Spinal cord (tissue), 10 donors: Measurements from ENCODE around the gene ATP2B2. TPM values are rescaled to one million over a fixed set of nuclear protein-coding genes. Genes with fewer than 3 reads are reported as not detected.
"Not testable (repeated sequence)": the region's sequence is repeated elsewhere in the genome, so short reads cannot be mapped to it uniquely, and the experiment has no call there.

ENCODE experiments used
- DNase-seq, 6 donors: peaks; one replicate each; pipeline versions ENCODE4 v3.0.0 to v3.0.0-alpha.2; 2013 to 2015; ENCODE audit warnings: low spot score in 6 of 6, low read depth in 4 of 6
- H3K27ac ChIP-seq: one replicate; pipeline ENCODE4 v1.5.1; 2013; ENCODE audit warnings: low read depth, low read length, control low read depth
- H3K27me3 ChIP-seq: one replicate; pipeline ENCODE4 v1.6.1; 2013; ENCODE audit warnings: low read length; ENCODE audit not compliant: control insufficient read depth, insufficient read depth
- H3K36me3 ChIP-seq: one replicate; pipeline ENCODE4 v1.6.1; 2013; ENCODE audit warnings: low read length; ENCODE audit not compliant: control insufficient read depth, insufficient read depth
- H3K4me1 ChIP-seq: one replicate; pipeline ENCODE4 v1.6.1; 2013; ENCODE audit warnings: low read length; ENCODE audit not compliant: control insufficient read depth, insufficient read depth
- H3K4me3 ChIP-seq: one replicate; pipeline ENCODE4 v1.5.1; 2013; ENCODE audit warnings: low read depth, low read length, control low read depth
- H3K9me3 ChIP-seq: one replicate; pipeline ENCODE4 v1.6.1; 2013; ENCODE audit warnings: low read length; ENCODE audit not compliant: control insufficient read depth, insufficient read depth
- WGBS: methylation state at CpG from one replicate; pipeline ENCODE4 v1.1.5; 2013; ENCODE audit warnings: missing lambda C conversion rate; ENCODE audit not compliant: insufficient coverage; 5-methylcytosine and 5-hydroxymethylcytosine counted together
- polyA plus RNA-seq, 2 donors: library from polyadenylated mRNA; unstranded; fragments of 120-200 nt; gene quantifications; one replicate each; pipeline ENCODE4 v1.2.1, GENCODE V29; 2013; ENCODE audit not compliant: insufficient read length in 2 of 2
- total RNA-seq, 2 donors: library from RNA; depleted of rRNA in 1 of 2; stranded (reverse); fragments of 120-200 nt in 1 of 2; fragments of >200 nt in 1 of 2; gene quantifications; one replicate each; pipeline versions ENCODE4 v1.2.3 to v1.2.4, GENCODE V29; 2013 to 2014
- donor health status: healthy.

The ATP2B2 gene
- total and polyA plus RNA-seq, 4 donors: 25.2 to 94.5 (median 80.4) TPM

- Histone ChIP-seq H3K36me3 (no peaks in the 10 kb centered on the region), H3K27ac (no peak overlapping the region), H3K27me3 (no peaks in the 10 kb centered on the region), H3K9me3 (no peaks in the 10 kb centered on the region), H3K4me3 (no peak overlapping the region), H3K4me1 (peaks cover 38% of the 10 kb centered on the region)
- DNase-seq: no peak
These were observed 43.6 kb upstream of the ATP2B2 start for GRCh38 chr3:10548992-10549391.

- Histone ChIP-seq H3K4me1 (peaks cover 30% of the 10 kb centered on the region), H3K36me3 (no peaks in the 10 kb centered on the region), H3K27me3 (no peaks in the 10 kb centered on the region), H3K9me3 (no peaks in the 10 kb centered on the region), H3K4me3 (no peak overlapping the region), H3K27ac (no peak overlapping the region)
- DNase-seq: peak in 1 of 6 donors; percentile 54
- WGBS: 58% methylated on average over 3 of the region's 6 CpGs
These were observed 42.7 kb upstream of the ATP2B2 start for GRCh38 chr3:10547841-10548783.

- Histone ChIP-seq H3K27ac (no peak overlapping the region), H3K4me1 (peaks cover 23% of the 10 kb centered on the region), H3K27me3 (no peaks in the 10 kb centered on the region), H3K9me3 (peaks cover 3% of the 10 kb centered on the region), H3K4me3 (no peak overlapping the region), H3K36me3 (no peaks in the 10 kb centered on the region)
- no peak for DNase-seq
- 100% methylated on average over 1 of the region's 7 CpGs for WGBS
These were observed 42.0 kb upstream of the ATP2B2 start for GRCh38 chr3:10547413-10547812.

GRCh38 chr3:10546820-10547263 is 41.5 kb upstream of the ATP2B2 start:
- Histone ChIP-seq H3K36me3 (no peaks in the 10 kb centered on the region), H3K27me3 (no peaks in the 10 kb centered on the region), H3K9me3 (peaks cover 3% of the 10 kb centered on the region), H3K27ac (no peak overlapping the region), H3K4me3 (no peak overlapping the region), H3K4me1 (peaks cover 17% of the 10 kb centered on the region)
- WGBS: 82% methylated on average over 13 of the region's 14 CpGs
- DNase-seq: peak in 2 of 6 donors; percentile 53 to 68

- Histone ChIP-seq H3K27me3 (no peaks in the 10 kb centered on the region), H3K9me3 (peaks cover 3% of the 10 kb centered on the region), H3K4me1 (peaks cover 14% of the 10 kb centered on the region), H3K27ac (no peak overlapping the region), H3K4me3 (no peak overlapping the region), H3K36me3 (no peaks in the 10 kb centered on the region)
- 88% methylated on average over 4 of the region's 5 CpGs for WGBS
- no peak for DNase-seq
These were observed 40.8 kb upstream of the ATP2B2 start for GRCh38 chr3:10546181-10546624.

GRCh38 chr3:10542518-10542917 is 37.1 kb upstream of the ATP2B2 start:
- Histone ChIP-seq H3K36me3 (no peaks in the 10 kb centered on the region), H3K4me1 (peaks cover 6% of the 10 kb centered on the region), H3K9me3 (peaks cover 3% of the 10 kb centered on the region), H3K27me3 (no peaks in the 10 kb centered on the region), H3K27ac (no peak overlapping the region), H3K4me3 (no peak overlapping the region)
- WGBS: 100% methylated on average over 1 of the region's 2 CpGs
- DNase-seq: no peak

GRCh38 chr3:10540347-10540746 is 35.0 kb upstream of the ATP2B2 start:
- H3K36me3 ChIP-seq, H3K9me3 ChIP-seq, H3K4me1 ChIP-seq, H3K27ac ChIP-seq, H3K4me3 ChIP-seq, H3K27me3 ChIP-seq, DNase-seq: not testable (repeated sequence)
- WGBS: no CpG with 5 or more reads among the region's 6 CpGs

- 95% methylated on average over 4 of the region's 4 CpGs for WGBS
- DNase-seq: no peak
- Histone ChIP-seq H3K36me3 (no peaks in the 10 kb centered on the region), H3K4me3 (no peak overlapping the region), H3K27me3 (no peaks in the 10 kb centered on the region), H3K9me3 (no peaks in the 10 kb centered on the region), H3K4me1 (no peaks in the 10 kb centered on the region), H3K27ac (no peak overlapping the region)
These were observed 28.7 kb upstream of the ATP2B2 start for GRCh38 chr3:10534066-10534465.

- Histone ChIP-seq H3K27ac (no peak overlapping the region), H3K4me3 (no peak overlapping the region), H3K9me3 (no peaks in the 10 kb centered on the region), H3K4me1 (no peaks in the 10 kb centered on the region), H3K27me3 (no peaks in the 10 kb centered on the region), H3K36me3 (no peaks in the 10 kb centered on the region)
- no peak for DNase-seq
These were observed 28.3 kb upstream of the ATP2B2 start for GRCh38 chr3:10533737-10534023.
